ENCODE measurements around the gene ARPC4.
"Not testable (repeated sequence)": the region's sequence is repeated elsewhere in the genome, so short reads cannot be mapped to it uniquely, and the experiment has no call there.

Gene ARPC4

GRCh38 chr3:9765865-9766264 is 27.0 kb upstream of the ARPC4 start:
- no peak overlapping the region for H3K4me3 ChIP-seq
- peak overlapping the region in 1 of 11 experiments; percentile 13; a peak in 1 of 22 replicates for H3K4me2 ChIP-seq
- no peak overlapping the region for H3K27ac ChIP-seq
- H3K27me3 ChIP-seq = peaks cover 21 to 29% (median 27%) of the 10 kb centered on the region in 11 experiments
- TF ChIP-seq Cebpa-rat (IDR thresholded peaks at IDR 0.05) = no peak
- H3K9me3 ChIP-seq (replicated peaks in 1 of 11) = no peaks in the 10 kb centered on the region
- peaks cover 0 to 29% (median 0%) of the 10 kb centered on the region in 11 experiments; a peak in 5 of 22 replicates for H4K20me1 ChIP-seq
- H3K9ac ChIP-seq = no peak overlapping the region
- peaks cover 6 to 48% (median 10%) of the 10 kb centered on the region in 10 experiments; a peak in 15 of 20 replicates for H3K4me1 ChIP-seq
- 0 out of 22 replicates have a peak, but pooled peaks cover 0 to under 1% (median 0%) of the 10 kb centered on the region in 11 experiments for H3K36me3 ChIP-seq

GRCh38 chr3:9767418-9767817 is 25.5 kb upstream of the ARPC4 start:
- Histone ChIP-seq H3K27me3 (peaks cover 22 to 39% (median 30%) of the 10 kb centered on the region in 11 experiments), H4K20me1 (peaks cover 0 to 29% (median 0%) of the 10 kb centered on the region in 11 experiments; a peak in 5 of 22 replicates), H3K4me1 (peaks cover 6 to 48% (median 10%) of the 10 kb centered on the region in 10 experiments; a peak in 15 of 20 replicates), H3K4me3 (no peak overlapping the region), H3K27ac (no peak overlapping the region), H3K36me3 (no peaks in the 10 kb centered on the region), H3K9ac (no peak overlapping the region), H3K9me3 (replicated peaks in 1 of 11) (no peaks in the 10 kb centered on the region), H3K4me2 (peak overlapping the region in 5 of 11 experiments; percentile 5 to 83 (median 68); a peak in 8 of 22 replicates)
- TF ChIP-seq Cebpa-rat (IDR thresholded peaks at IDR 0.05) = no peak

DNA sequence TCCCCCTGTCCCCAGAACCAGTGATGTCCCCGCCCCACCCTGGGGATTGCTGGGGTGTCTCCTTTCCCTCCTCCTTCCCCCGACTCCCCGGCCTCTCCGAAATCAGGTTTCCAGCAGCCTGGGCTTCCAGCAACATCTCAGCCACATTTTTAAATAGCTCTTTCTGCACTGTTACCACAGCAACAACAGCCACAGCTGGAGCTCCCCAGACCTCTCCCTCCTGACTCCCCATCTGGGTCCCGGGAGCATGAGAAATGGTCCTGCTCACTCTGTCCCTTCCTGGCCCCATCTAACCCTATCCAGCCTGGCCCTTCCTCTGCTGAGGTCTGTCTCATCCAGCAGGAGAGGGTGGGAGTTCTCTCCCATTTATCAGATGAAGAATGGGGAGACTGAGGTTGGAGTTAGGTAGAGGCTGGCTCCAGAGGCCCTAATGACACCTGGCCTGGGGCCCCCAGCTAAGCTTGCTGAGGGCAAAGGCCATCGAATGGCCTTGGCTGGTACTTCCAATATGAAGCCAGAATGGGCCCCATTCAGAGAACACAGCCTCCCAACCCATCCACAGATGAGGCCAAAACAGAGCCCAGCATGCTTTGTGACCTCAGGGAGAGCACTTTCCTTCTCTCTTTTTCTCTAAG is 24.6 kb upstream of the ARPC4 start:
- Histone ChIP-seq H3K36me3 (no peaks in the 10 kb centered on the region), H3K4me3 (no peak overlapping the region), H3K4me1 (peaks cover 6 to 48% (median 10%) of the 10 kb centered on the region in 10 experiments; a peak in 15 of 20 replicates), H3K27ac (no peak overlapping the region), H3K27me3 (peaks cover 22 to 42% (median 30%) of the 10 kb centered on the region in 11 experiments), H3K9me3 (replicated peaks in 1 of 11) (no peaks in the 10 kb centered on the region), H3K4me2 (peak overlapping the region in 3 of 11 experiments; percentile 76 to 90 (median 83); a peak in 4 of 22 replicates), H4K20me1 (peaks cover 0 to 25% (median 0%) of the 10 kb centered on the region in 11 experiments; a peak in 5 of 22 replicates), H3K9ac (no peak overlapping the region)
- TF ChIP-seq Cebpa-rat (IDR thresholded peaks at IDR 0.05) = no peak

GRCh38 chr3:9769012-9769411 is 23.9 kb upstream of the ARPC4 start:
- Histone ChIP-seq H3K36me3 (no peaks in the 10 kb centered on the region), H4K20me1 (peaks cover 0 to 25% (median 0%) of the 10 kb centered on the region in 11 experiments; a peak in 5 of 22 replicates), H3K4me1 (peaks cover 6 to 48% (median 10%) of the 10 kb centered on the region in 10 experiments; a peak in 15 of 20 replicates), H3K4me3 (peak overlapping the region in 2 of 10 experiments; percentile 37 to 49; a peak in 2 of 20 replicates), H3K9ac (peak overlapping the region in 4 of 11 experiments; percentile 6 to 62 (median 15); a peak in 2 of 22 replicates), H3K4me2 (peak overlapping the region in 3 of 11 experiments; percentile 70 to 90 (median 80); a peak in 6 of 22 replicates), H3K9me3 (replicated peaks in 1 of 11) (no peaks in the 10 kb centered on the region), H3K27ac (no peak overlapping the region), H3K27me3 (peaks cover 22 to 42% (median 30%) of the 10 kb centered on the region in 11 experiments)
- no peak for TF ChIP-seq Cebpa-rat (IDR thresholded peaks at IDR 0.05)

- Histone ChIP-seq H3K27ac (no peak within 1 kb of the TSS), H3K9ac (peak within 1 kb of the TSS in 4 of 11 experiments; percentile 6 to 62 (median 15); a peak in 3 of 22 replicates), H3K36me3 (no peaks in the 10 kb centered on the region)
Measured at GRCh38 chr3:9769426-9770275, 23.2 kb upstream of the ARPC4 start, which contains the start of gene CAMK1. Gene CAMK1 (minus strand): TSS chr3:9769947. CDS start chr3:9767749, 2,198 bp downstream.

GRCh38 chr3:9770276-9770812 is 22.5 kb upstream of the ARPC4 start:
- Histone ChIP-seq H3K9ac (no peak overlapping the region), H4K20me1 (peaks cover 0 to 25% (median 0%) of the 10 kb centered on the region in 11 experiments; a peak in 5 of 22 replicates), H3K4me1 (peaks cover 6 to 48% (median 10%) of the 10 kb centered on the region in 10 experiments; a peak in 15 of 20 replicates), H3K9me3 (replicated peaks in 1 of 11) (no peaks in the 10 kb centered on the region), H3K36me3 (no peaks in the 10 kb centered on the region), H3K27me3 (peaks cover 22 to 44% (median 30%) of the 10 kb centered on the region in 11 experiments), H3K4me2 (peak overlapping the region in 5 of 11 experiments; percentile 51 to 90 (median 70); a peak in 6 of 22 replicates), H3K4me3 (0 out of 20 replicates have a peak overlapping the region, but pooled peaks of 1 of the 10 experiments have one; percentile 37), H3K27ac (no peak overlapping the region)
- no peak for TF ChIP-seq Cebpa-rat (IDR thresholded peaks at IDR 0.05)

More at GRCh38 chr3:9769426-9770275, 23.2 kb upstream of the ARPC4 start, which contains the start of gene CAMK1:
- H3K27me3 ChIP-seq = peaks cover 22 to 42% (median 30%) of the 10 kb centered on the region in 11 experiments
- peaks cover 6 to 48% (median 10%) of the 10 kb centered on the region in 10 experiments; a peak in 15 of 20 replicates for H3K4me1 ChIP-seq
- H3K4me2 ChIP-seq = peak within 1 kb of the TSS; percentile 41 to 90 (median 58); a peak in 20 of 22 replicates
- no peaks in the 10 kb centered on the region for H3K9me3 ChIP-seq (replicated peaks in 1 of 11)
- peak within 1 kb of the TSS in 3 of 10 experiments; percentile 37 to 49 (median 37); a peak in 6 of 20 replicates for H3K4me3 ChIP-seq
- H4K20me1 ChIP-seq = peaks cover 0 to 25% (median 0%) of the 10 kb centered on the region in 11 experiments; a peak in 5 of 22 replicates
- no peak for TF ChIP-seq Cebpa-rat (IDR thresholded peaks at IDR 0.05)

DNA sequence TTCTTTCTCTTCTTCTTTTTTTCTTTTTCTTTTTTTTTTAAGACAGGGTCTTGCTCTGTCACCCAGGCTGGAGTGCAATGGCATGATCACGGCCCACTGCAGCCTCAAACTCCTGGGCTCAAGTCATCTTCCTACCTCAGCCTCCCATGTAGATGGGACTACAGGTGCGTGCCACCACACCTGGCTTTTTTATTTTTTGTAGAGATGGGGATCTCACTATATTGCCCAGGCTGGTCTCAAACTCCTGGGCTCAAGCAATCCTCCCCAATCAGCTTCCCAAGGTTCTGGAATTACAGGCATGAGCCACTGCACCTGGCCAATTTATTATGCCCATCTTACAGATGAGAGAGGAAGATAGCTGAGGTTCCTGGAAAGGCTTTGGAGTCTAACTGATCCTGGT is 21.9 kb upstream of the ARPC4 start:
- H3K9ac ChIP-seq; H3K9me3 ChIP-seq (replicated peaks in 1 of 11); H3K36me3 ChIP-seq; H3K4me2 ChIP-seq; H3K4me3 ChIP-seq; H3K27ac ChIP-seq: not testable (repeated sequence)
- Histone ChIP-seq H3K4me1 (peaks cover 6 to 44% (median 10%) of the 10 kb centered on the region in 10 experiments; a peak in 15 of 20 replicates), H4K20me1 (peaks cover 0 to 25% (median 0%) of the 10 kb centered on the region in 11 experiments; a peak in 5 of 22 replicates), H3K27me3 (peaks cover 22 to 50% (median 31%) of the 10 kb centered on the region in 11 experiments)

Data from BLaER1 treated with 17β-estradiol and CSF1 and Interleukin-3, amounts not matched to agents 10 nM and 100 nM (cell line).